ENCODE results near the gene MTM1.

MTM1 gene

GRCh38 chrX:150610043-150610442 is 41.6 kb downstream of the MTM1 start:
- no peak for DNase-seq

- DNase-seq = no peak
Measured at GRCh38 chrX:150610446-150610845, 42.0 kb downstream of the MTM1 start.

GRCh38 chrX:150615356-150615755 is 46.9 kb downstream of the MTM1 start:
- DNase-seq = no peak

GRCh38 chrX:150616179-150616862 is 47.9 kb downstream of the MTM1 start:
- no peak for DNase-seq

GRCh38 chrX:150616863-150617198 is 48.4 kb downstream of the MTM1 start:
- DNase-seq = no peak

- DNase-seq = no peak
Measured at GRCh38 chrX:150621652-150622051, 53.2 kb downstream of the MTM1 start.

- DNase-seq = no peak
Measured at GRCh38 chrX:150623583-150623982, 55.2 kb downstream of the MTM1 start.

GRCh38 chrX:150625097-150625496 is 56.7 kb downstream of the MTM1 start:
- no peak for DNase-seq

- DNase-seq = no peak
Measured at GRCh38 chrX:150625875-150626274, 57.5 kb downstream of the MTM1 start.

GRCh38 chrX:150627957-150628356 is 59.5 kb downstream of the MTM1 start:
- DNase-seq = no peak

GRCh38 chrX:150635952-150636351 is 67.5 kb downstream of the MTM1 start:
- peak; percentile 72 for DNase-seq

GRCh38 chrX:150642423-150642822 is 74.0 kb downstream of the MTM1 start:
- DNase-seq = no peak

- DNase-seq = no peak
Measured at GRCh38 chrX:150643271-150643670, 74.8 kb downstream of the MTM1 start.

- no peak for DNase-seq
Measured at GRCh38 chrX:150643958-150644357, 75.5 kb downstream of the MTM1 start.

- DNase-seq = no peak
Measured at GRCh38 chrX:150644422-150644821, 76.0 kb downstream of the MTM1 start.

- DNase-seq = no peak
Measured at GRCh38 chrX:150647331-150647730, 78.9 kb downstream of the MTM1 start.

GRCh38 chrX:150648296-150648940 is 80.0 kb downstream of the MTM1 start:
- DNase-seq = no peak

- DNase-seq = peak; percentile 59
Measured at GRCh38 chrX:150649096-150649870, 80.9 kb downstream of the MTM1 start.

GRCh38 chrX:150651906-150652305 is 83.5 kb downstream of the MTM1 start:
- DNase-seq = no peak

GRCh38 chrX:150655788-150656187 is 87.4 kb downstream of the MTM1 start:
- DNase-seq = no peak

- DNase-seq = no peak
Measured at GRCh38 chrX:150663073-150663472, 94.7 kb downstream of the MTM1 start.

GRCh38 chrX:150664290-150664689 is 95.9 kb downstream of the MTM1 start:
- DNase-seq = no peak

- DNase-seq = no peak
Measured at GRCh38 chrX:150676221-150676620, 107.8 kb downstream of the MTM1 start.

- DNase-seq = no peak
Measured at GRCh38 chrX:150680974-150681373, 112.6 kb downstream of the MTM1 start.

All from fibroblast of skin of right quadriceps (primary cell).